ENCODE results near the gene COMT. TPM values are rescaled to one million over a fixed set of nuclear protein-coding genes. Genes with fewer than 3 reads are reported as not detected.

The COMT gene
- total RNA-seq, 1 experiment from 2014 or later, result 96.0 TPM

DNA sequence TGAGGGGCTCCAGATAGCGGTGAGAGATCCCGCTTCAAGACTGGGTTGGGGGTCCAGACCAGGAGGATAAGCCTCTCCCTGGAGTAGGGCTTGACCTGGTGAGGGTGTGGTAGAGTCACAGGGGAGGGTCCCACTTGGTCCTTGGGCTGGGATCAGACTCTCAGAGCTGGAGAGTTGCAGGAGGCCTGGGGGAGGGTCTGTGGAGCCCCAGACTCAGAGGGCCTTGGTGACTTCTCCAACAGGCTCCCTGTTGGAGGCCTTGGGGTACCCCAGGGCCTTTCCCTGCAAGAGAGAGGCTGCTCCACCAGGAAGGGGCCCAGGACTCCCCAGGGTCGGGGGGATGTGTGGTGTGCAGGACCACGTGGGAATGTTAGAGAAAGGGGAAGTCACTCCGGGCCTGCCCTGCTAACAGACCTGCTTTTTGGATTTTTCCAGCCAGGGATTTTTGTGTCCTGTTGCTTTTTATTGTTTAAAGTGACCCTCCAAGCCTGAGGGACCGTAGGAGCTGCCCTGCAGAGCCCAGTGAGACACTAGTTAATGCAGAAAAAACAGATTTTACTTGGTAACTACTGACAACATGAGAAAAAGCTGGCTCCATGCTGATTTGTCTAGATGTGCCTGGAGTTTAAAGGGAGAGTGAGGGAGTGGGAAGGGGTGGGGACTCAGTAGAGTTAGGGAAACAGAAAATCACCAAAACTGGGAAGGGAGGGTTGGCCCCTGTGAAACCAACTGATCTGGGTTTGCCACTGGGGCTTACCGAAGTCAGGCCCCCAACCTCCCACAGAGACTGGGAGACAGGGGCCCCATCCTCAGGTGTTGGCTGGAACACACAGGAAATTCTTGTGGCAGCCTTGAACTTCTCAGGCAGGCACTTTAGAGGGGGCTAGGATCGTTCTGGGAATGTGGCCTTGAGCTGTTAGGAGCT lies 847 bp downstream of the COMT start:
- no peaks in the 10 kb centered on the region for H3K27me3 ChIP-seq (replicated peaks; ENCODE audit: control insufficient read depth, insufficient read depth, low read length)
- no TSS peak for BruUV-seq (replicated peaks)
- H3K9me3 Mint-ChIP-seq (ENCODE audit: unreplicated experiment), result peaks cover 9% of the 10 kb centered on the region
- peak overlapping the region; percentile 96 for H3K4me3 Mint-ChIP-seq (ENCODE audit: unreplicated experiment)
- CTCF ChIA-PET, result interaction anchor here (2.9 kb wide), 1 partner anchor 11 kb away, joined by 17 read pairs; no protein-coding TSS in a partner anchor
- DNase-seq, result peak in 1 of 2 experiments; percentile 30
- H3K27me3 Mint-ChIP-seq (ENCODE audit: insufficient read depth, unreplicated experiment), result no peaks in the 10 kb centered on the region
- H3K4me3 ChIP-seq (ENCODE audit: low read depth, low read length), result peak overlapping the region; percentile 62
- peaks cover 22% of the 10 kb centered on the region for H3K36me3 Mint-ChIP-seq (ENCODE audit: insufficient read depth, unreplicated experiment)
- H3K4me1 ChIP-seq, result peaks cover 15% of the 10 kb centered on the region
- no peaks in the 10 kb centered on the region for H3K9me3 ChIP-seq
- POLR2A ChIA-PET, result interaction anchor here (0.9 kb wide), 1 partner anchor 175 kb away, joined by 3 read pairs; no protein-coding TSS in a partner anchor
- peaks cover 12% of the 10 kb centered on the region for H3K4me1 Mint-ChIP-seq (ENCODE audit: low read depth, unreplicated experiment)
- TF ChIP-seq, protein P1, sequence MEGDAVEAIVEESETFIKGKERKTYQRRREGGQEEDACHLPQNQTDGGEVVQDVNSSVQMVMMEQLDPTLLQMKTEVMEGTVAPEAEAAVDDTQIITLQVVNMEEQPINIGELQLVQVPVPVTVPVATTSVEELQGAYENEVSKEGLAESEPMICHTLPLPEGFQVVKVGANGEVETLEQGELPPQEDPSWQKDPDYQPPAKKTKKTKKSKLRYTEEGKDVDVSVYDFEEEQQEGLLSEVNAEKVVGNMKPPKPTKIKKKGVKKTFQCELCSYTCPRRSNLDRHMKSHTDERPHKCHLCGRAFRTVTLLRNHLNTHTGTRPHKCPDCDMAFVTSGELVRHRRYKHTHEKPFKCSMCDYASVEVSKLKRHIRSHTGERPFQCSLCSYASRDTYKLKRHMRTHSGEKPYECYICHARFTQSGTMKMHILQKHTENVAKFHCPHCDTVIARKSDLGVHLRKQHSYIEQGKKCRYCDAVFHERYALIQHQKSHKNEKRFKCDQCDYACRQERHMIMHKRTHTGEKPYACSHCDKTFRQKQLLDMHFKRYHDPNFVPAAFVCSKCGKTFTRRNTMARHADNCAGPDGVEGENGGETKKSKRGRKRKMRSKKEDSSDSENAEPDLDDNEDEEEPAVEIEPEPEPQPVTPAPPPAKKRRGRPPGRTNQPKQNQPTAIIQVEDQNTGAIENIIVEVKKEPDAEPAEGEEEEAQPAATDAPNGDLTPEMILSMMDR (IDR thresholded peaks at IDR 0.05; ENCODE audit: insufficient read depth in 1 of 2, low read depth in 1 of 2, low read length in 1 of 2, severe bottlenecking in 1 of 2, unreplicated experiment in 1 of 2), result no peak
- no peaks in the 10 kb centered on the region for H3K36me3 ChIP-seq (ENCODE audit: control insufficient read depth, insufficient read depth, low read length)
- H3K27ac Mint-ChIP-seq (ENCODE audit: unreplicated experiment), result peak overlapping the region; percentile 96
- intact Hi-C loops (cut with micrococcal nuclease; ENCODE audit: unreplicated experiment), result no loop called here

DNA sequence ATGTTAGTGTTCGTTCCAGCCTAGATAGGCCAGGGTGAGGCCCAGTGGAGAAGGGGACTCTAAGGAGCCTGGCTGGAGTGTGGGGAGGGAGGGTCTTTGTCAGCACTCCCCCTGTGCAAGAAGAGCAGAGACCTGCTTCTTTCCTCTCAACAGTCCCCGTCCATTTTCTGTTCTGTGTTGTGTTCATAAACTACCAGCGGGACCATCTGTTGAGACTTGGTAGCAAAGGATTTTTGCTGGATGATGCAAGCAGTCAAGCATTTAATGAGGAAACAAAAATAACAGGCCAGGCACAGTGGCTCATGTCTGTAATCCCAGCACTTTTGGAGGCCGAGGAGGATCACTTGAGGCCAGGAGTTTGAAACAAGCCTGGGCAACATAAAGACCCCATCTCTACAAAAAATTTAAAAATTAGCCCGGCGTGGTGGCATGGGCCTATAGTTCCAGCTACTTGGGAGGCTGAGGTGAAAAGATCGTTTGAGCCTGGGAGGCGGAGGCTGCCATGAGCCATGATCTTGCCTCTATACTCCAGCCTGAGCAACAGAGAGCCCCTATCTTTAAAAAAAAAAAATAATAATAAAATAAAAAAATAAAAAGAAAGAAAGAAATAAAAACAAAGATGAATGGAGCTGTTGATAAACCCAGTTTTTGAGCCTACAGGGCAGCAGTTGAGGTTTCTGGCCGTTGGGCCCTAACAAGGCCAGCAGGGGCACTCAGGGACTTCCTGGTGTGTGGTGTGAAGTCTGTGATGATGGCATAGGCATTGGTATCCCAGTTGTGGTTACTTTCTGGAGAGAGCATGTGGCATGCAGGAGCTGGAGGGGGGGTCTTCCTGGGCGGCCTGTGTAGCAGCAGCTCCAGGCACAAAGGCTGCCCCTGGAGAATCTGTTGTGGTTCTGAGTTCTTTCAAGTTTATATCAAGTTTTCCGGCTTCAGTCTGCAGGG lies 1.8 kb downstream of the COMT start:
- DNase-seq, result no peak
- H3K27ac Mint-ChIP-seq (ENCODE audit: unreplicated experiment), result peak overlapping the region; percentile 96
- Histone ChIP-seq H3K36me3 (ENCODE audit: control insufficient read depth, insufficient read depth, low read length) (no peaks in the 10 kb centered on the region), H3K27me3 (replicated peaks; ENCODE audit: control insufficient read depth, insufficient read depth, low read length) (no peaks in the 10 kb centered on the region), H3K9me3 (no peaks in the 10 kb centered on the region), H3K4me1 (peaks cover 18% of the 10 kb centered on the region), H3K4me3 (ENCODE audit: low read depth, low read length) (peak overlapping the region; percentile 62)
- CTCF ChIA-PET, result interaction anchor here (2.9 kb wide), 1 partner anchor 10 kb away, joined by 17 read pairs; no protein-coding TSS in a partner anchor
- POLR2A ChIA-PET, result no interaction called here
- TSS peak; percentile 43 for BruUV-seq (replicated peaks)
- H3K4me1 Mint-ChIP-seq (ENCODE audit: low read depth, unreplicated experiment), result peaks cover 14% of the 10 kb centered on the region
- intact Hi-C loops (cut with micrococcal nuclease; ENCODE audit: unreplicated experiment), result no loop called here
- peak overlapping the region; percentile 96 for H3K4me3 Mint-ChIP-seq (ENCODE audit: unreplicated experiment)
- H3K36me3 Mint-ChIP-seq (ENCODE audit: insufficient read depth, unreplicated experiment), result peaks cover 12% of the 10 kb centered on the region
- no peaks in the 10 kb centered on the region for H3K27me3 Mint-ChIP-seq (ENCODE audit: insufficient read depth, unreplicated experiment)
- H3K9me3 Mint-ChIP-seq (ENCODE audit: unreplicated experiment), result peaks cover under 1% of the 10 kb centered on the region
- TF ChIP-seq, protein P1 (IDR thresholded peaks at IDR 0.05; ENCODE audit: insufficient read depth in 1 of 2, low read depth in 1 of 2, low read length in 1 of 2, severe bottlenecking in 1 of 2, unreplicated experiment in 1 of 2), result no peak

Data from Caco-2 (cell line).